HCT116 (cell line): ENCODE results near the gene HNRNPL. TPM values are rescaled to one million over a fixed set of nuclear protein-coding genes. Genes with fewer than 3 reads are reported as not detected.

Source experiments
- ATAC-seq: fragments of 200-7000 bp; cut with Tn5 transposase; 2 replicates; pipeline ENCODE4 v1.9.1; 2020; ENCODE audit warnings: mild to moderate bottlenecking, moderate library complexity
- BruUV-seq: library from RNA; stranded (reverse); fragments of 400-500 nt; replicated peaks from 2 replicates; lab custom pipeline; 2021; lab: Mats Ljungman, UMichigan
- CTCF ChIA-PET: fragments of 300-600 bp; sonication (Branson Sonifier 250); formaldehyde crosslinking; loops from one replicate; lab custom pipeline; 2021; ENCODE audit warnings: antibody characterized with exemption; lab: Charles Lee
- POLR2A ChIA-PET: fragments of 300-600, 350-600 bp; sonication (Branson Sonifier 250); formaldehyde crosslinking; loops from one replicate; lab custom pipeline; 2021; ENCODE audit warnings: antibody characterized with exemption; lab: Charles Lee
- RAD21 ChIA-PET, 2 experiments: fragments of 300-600 bp; sonication (Branson Sonifier 250); formaldehyde crosslinking; loops; one replicate each; lab custom pipeline; 2023; ENCODE audit warnings: low total read pairs in 2 of 2; ENCODE audit not compliant: uncharacterized antibody in 2 of 2, unreplicated experiment in 2 of 2, low non-redundant PET in 1 of 2; lab: Charles Lee
- DNase-seq: peaks from one replicate; pipeline ENCODE4 v3.0.0-alpha.2; 2010; ENCODE audit warnings: low read depth, low spot score
- H2AFZ ChIP-seq: fragments of 200-600 bp; shearing (Covaris generic), sonication (generic); 2 replicates; pipeline ENCODE4 v1.6.1; 2017; ENCODE audit warnings: low read depth, mixed run types, mixed read lengths, antibody characterized with exemption, low read length; ENCODE audit not compliant: poor library complexity, severe bottlenecking
- H3K27ac ChIP-seq: 2 replicates; pipeline ENCODE4 v1.5.1; 2012; ENCODE audit warnings: low read depth, low read length
- H3K27me3 ChIP-seq: fragments of 200-600 bp; sonication (generic); 2 replicates; pipeline ENCODE4 v1.6.1; 2016; ENCODE audit warnings: mixed run types, low read length, mixed read lengths; ENCODE audit not compliant: insufficient read depth
- H3K36me3 ChIP-seq, 2 experiments: fragments of 200-500 bp in 1 of 2; fragments of 200-600 bp in 1 of 2; sonication (Bioruptor generic) in 1 of 2; sonication (generic) in 1 of 2; 2 replicates each; pipeline versions ENCODE4 v1.5.1 to v1.6.1; 2014 to 2016; ENCODE audit warnings: low read length in 2 of 2, inconsistent platforms in 1 of 2, mixed read lengths in 1 of 2, mixed run types in 1 of 2; ENCODE audit not compliant: insufficient read depth in 2 of 2, control insufficient read depth in 1 of 2
- H3K4me1 ChIP-seq, 2 experiments: fragments of 200-600 bp in 1 of 2; sonication (generic) in 1 of 2; 2 replicates each; pipeline versions ENCODE4 v1.5.1 to v1.6.1; 2012 to 2017; ENCODE audit warnings: low read length in 2 of 2, inconsistent platforms in 1 of 2, mild to moderate bottlenecking in 1 of 2, mixed read lengths in 1 of 2, mixed run types in 1 of 2, moderate library complexity in 1 of 2; ENCODE audit not compliant: insufficient read depth in 2 of 2, control insufficient read depth in 1 of 2
- H3K4me2 ChIP-seq: fragments of 200-600 bp; sonication (generic); 2 replicates; pipeline ENCODE4 v1.6.1; 2017; ENCODE audit warnings: mixed run types, low read length, mixed read lengths
- H3K4me3 ChIP-seq, 2 experiments: fragments of 200-600 bp in 1 of 2; sonication (generic) in 1 of 2; replicated peaks in 1 of 2; 2 replicates each; pipeline ENCODE4 v1.5.1; 2011 to 2016; ENCODE audit warnings: low read length in 2 of 2, control low read depth in 1 of 2, low read depth in 1 of 2, mild to moderate bottlenecking in 1 of 2, mixed read lengths in 1 of 2, mixed run types in 1 of 2
- H3K79me2 ChIP-seq: fragments of 200-600 bp; sonication (generic); 2 replicates; pipeline ENCODE4 v1.6.1; 2017; ENCODE audit warnings: mild to moderate bottlenecking, mixed run types, low read length, moderate library complexity, mixed read lengths; ENCODE audit not compliant: insufficient read depth
- H3K9ac ChIP-seq: fragments of 200-600 bp; sonication (generic); 2 replicates; pipeline ENCODE4 v1.6.1; 2016; ENCODE audit warnings: low read length, mixed read lengths
- H3K9me2 ChIP-seq: fragments of 200-600 bp; sonication (generic), shearing (Covaris generic); 2 replicates; pipeline ENCODE4 v1.6.1; 2017; ENCODE audit warnings: mixed run types, mild to moderate bottlenecking, moderate library complexity; ENCODE audit not compliant: insufficient read depth
- H3K9me3 ChIP-seq, 2 experiments: fragments of 200-500 bp in 1 of 2; fragments of 200-600 bp in 1 of 2; sonication (Bioruptor generic) in 1 of 2; sonication (generic) in 1 of 2; 2 replicates each; pipeline ENCODE4 v1.6.1; 2014 to 2017; ENCODE audit warnings: low read length in 2 of 2, mixed read lengths in 2 of 2, inconsistent platforms in 1 of 2, low read depth in 1 of 2, mild to moderate bottlenecking in 1 of 2, mixed run types in 1 of 2, moderate library complexity in 1 of 2; ENCODE audit not compliant: control insufficient read depth in 1 of 2, insufficient read depth in 1 of 2
- H4K20me1 ChIP-seq: fragments of 200-600 bp; sonication (generic), shearing (Covaris generic); 2 replicates; pipeline ENCODE4 v1.6.1; 2017; ENCODE audit warnings: mixed run types, mild to moderate bottlenecking, moderate library complexity; ENCODE audit not compliant: insufficient read depth
- CBX3 ChIP-seq: IDR thresholded peaks from 2 replicates; pipeline ENCODE4 v1.6.1; 2012; ENCODE audit warnings: low read depth
- ELF1 ChIP-seq: IDR thresholded peaks from 2 replicates; pipeline ENCODE4 v1.6.1; 2012; ENCODE audit warnings: low read depth, borderline replicate concordance
- EZH2 ChIP-seq: fragments of 200-600 bp; sonication (generic); IDR thresholded peaks from 2 replicates; pipeline ENCODE4 v1.6.1; 2017; ENCODE audit warnings: antibody characterized with exemption, mixed run types
- FOSL1 ChIP-seq: IDR thresholded peaks from 2 replicates; pipeline ENCODE4 v1.6.1; 2012; ENCODE audit warnings: low read depth
- POLR2A ChIP-seq: IDR thresholded peaks from 2 replicates; pipeline ENCODE4 v1.7.0; 2011; ENCODE audit warnings: borderline replicate concordance; ENCODE audit not compliant: insufficient read depth, insufficient read length; ENCODE audit errors: extremely low read depth
- SIN3A ChIP-seq: IDR thresholded peaks from 2 replicates; pipeline ENCODE4 v1.6.1; 2012; ENCODE audit warnings: low read depth
- SP1 ChIP-seq: IDR thresholded peaks from 2 replicates; pipeline ENCODE4 v1.6.1; 2012; ENCODE audit warnings: low read depth
- SRF ChIP-seq: IDR thresholded peaks from 2 replicates; pipeline ENCODE4 v1.6.1; 2012; ENCODE audit warnings: low read depth
- YY1 ChIP-seq: IDR thresholded peaks from 2 replicates; pipeline ENCODE4 v1.6.1; 2011; ENCODE audit warnings: low read length, low read depth, moderate library complexity, mild to moderate bottlenecking; ENCODE audit not compliant: insufficient replicate concordance; ENCODE audit errors: extremely low read depth
- ZBTB33 ChIP-seq: IDR thresholded peaks from 2 replicates; pipeline ENCODE4 v1.6.1; 2011; ENCODE audit warnings: mild to moderate bottlenecking, low read length, moderate library complexity; ENCODE audit not compliant: insufficient replicate concordance; ENCODE audit errors: extremely low read depth
- ZFX ChIP-seq: fragments of 450-650 bp; IDR thresholded peaks from 2 replicates; pipeline ENCODE4 v1.6.1; 2017
- intact Hi-C: fragments of 100-400 bp; cut with micrococcal nuclease; formaldehyde crosslinking; loops from 2 replicates; pipeline ENCODE4 v1.10.0; 2022
- total RNA-seq: library from RNA; stranded (reverse); gene quantifications from one replicate; pipeline ENCODE4 v1.2.1, GENCODE V29; 2021; ENCODE audit not compliant: unreplicated experiment
- TF ChIP-seq, protein P1 (sequence below): IDR thresholded peaks from 2 replicates; pipeline ENCODE4 v1.6.1; 2012; ENCODE audit warnings: low read depth

HNRNPL gene
- total RNA-seq, 1 experiment from 2014 or later, result 551 TPM

- Histone ChIP-seq H3K36me3 (no peaks in the 10 kb centered on the region), H3K27ac (no peak overlapping the region), H3K4me2 (no peak overlapping the region), H3K4me3 (no peak overlapping the region), H3K27me3 (no peaks in the 10 kb centered on the region), H3K4me1 (peaks cover 5 to 10% of the 10 kb centered on the region in 2 experiments), H3K79me2 (no peaks in the 10 kb centered on the region), H3K9me3 (no peaks in the 10 kb centered on the region), H3K9me2 (no peaks in the 10 kb centered on the region), H4K20me1 (no peaks in the 10 kb centered on the region), H3K9ac (no peak overlapping the region), H2AFZ (no peak overlapping the region)
- RAD21 ChIA-PET, result no interaction called here
- BruUV-seq, result no TSS peak
- DNase-seq, result no peak
- no peak for TF ChIP-seq FOSL1
- TF ChIP-seq CBX3, result no peak
- POLR2A ChIA-PET, result no interaction called here
- intact Hi-C loops, result no loop called here
- ATAC-seq, result no peak
- CTCF ChIA-PET, result no interaction called here
Measured at GRCh38 chr19:38883286-38883685, 33.5 kb upstream of the HNRNPL start.

DNA sequence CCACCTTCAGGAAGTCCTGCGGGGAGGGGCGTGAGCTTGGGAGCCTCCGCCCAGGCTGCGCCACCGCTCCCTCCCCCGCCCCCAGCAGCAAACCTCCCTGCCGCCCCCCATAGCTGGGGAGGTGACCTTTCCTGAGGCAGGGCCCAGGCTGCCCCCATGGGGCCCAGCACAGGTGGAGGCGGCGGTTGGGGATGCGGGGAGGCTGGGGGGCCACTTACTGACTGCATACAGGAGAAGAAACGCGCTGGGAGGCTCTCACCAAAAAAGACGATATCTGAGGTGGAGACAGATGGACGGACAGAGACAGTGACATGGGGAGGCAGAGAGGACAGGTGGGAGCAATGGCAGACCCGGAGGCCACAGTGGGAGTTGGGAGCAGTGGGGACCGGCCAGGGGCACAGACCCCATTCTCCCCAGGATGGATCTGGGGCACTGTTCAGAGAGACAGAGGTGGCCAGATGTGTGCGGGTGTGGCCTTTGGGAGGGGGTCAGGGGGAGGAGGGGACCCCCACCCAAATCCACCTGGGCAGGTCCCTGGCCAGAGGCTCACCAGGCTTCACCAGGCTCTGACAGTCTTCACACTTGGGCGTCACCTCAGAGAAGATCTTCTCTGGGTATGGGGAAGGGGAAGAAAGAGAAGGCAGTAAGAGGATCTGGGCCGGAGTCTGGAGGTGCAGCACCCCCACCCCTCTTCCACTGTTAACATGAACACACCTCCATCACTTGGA is 31.3 kb upstream of the HNRNPL start:
- Histone ChIP-seq H3K27ac (no peak overlapping the region), H2AFZ (no peak overlapping the region), H3K4me2 (no peak overlapping the region), H3K27me3 (no peaks in the 10 kb centered on the region), H4K20me1 (no peaks in the 10 kb centered on the region), H3K9me2 (no peaks in the 10 kb centered on the region), H3K4me3 (no peak overlapping the region), H3K36me3 (no peaks in the 10 kb centered on the region), H3K9me3 (no peaks in the 10 kb centered on the region), H3K4me1 (peaks cover 12 to 16% of the 10 kb centered on the region in 2 experiments; a peak in 3 of 4 replicates), H3K79me2 (no peaks in the 10 kb centered on the region), H3K9ac (no peak overlapping the region)
- BruUV-seq, result no TSS peak
- ATAC-seq (no peak), DNase-seq (no peak)
- RAD21 ChIA-PET, result no interaction called here
- POLR2A ChIA-PET, result no interaction called here
- intact Hi-C loops, result no loop called here
- CTCF ChIA-PET, result no interaction called here
- TF ChIP-seq SIN3A (no peak), ZBTB33 (no peak), CBX3 (no peak), EZH2 (no peak), POLR2A (no peak), YY1 (no peak), ELF1 (no peak), SRF (no peak), ZFX (no peak), SP1 (no peak)
- TF ChIP-seq, protein P1, sequence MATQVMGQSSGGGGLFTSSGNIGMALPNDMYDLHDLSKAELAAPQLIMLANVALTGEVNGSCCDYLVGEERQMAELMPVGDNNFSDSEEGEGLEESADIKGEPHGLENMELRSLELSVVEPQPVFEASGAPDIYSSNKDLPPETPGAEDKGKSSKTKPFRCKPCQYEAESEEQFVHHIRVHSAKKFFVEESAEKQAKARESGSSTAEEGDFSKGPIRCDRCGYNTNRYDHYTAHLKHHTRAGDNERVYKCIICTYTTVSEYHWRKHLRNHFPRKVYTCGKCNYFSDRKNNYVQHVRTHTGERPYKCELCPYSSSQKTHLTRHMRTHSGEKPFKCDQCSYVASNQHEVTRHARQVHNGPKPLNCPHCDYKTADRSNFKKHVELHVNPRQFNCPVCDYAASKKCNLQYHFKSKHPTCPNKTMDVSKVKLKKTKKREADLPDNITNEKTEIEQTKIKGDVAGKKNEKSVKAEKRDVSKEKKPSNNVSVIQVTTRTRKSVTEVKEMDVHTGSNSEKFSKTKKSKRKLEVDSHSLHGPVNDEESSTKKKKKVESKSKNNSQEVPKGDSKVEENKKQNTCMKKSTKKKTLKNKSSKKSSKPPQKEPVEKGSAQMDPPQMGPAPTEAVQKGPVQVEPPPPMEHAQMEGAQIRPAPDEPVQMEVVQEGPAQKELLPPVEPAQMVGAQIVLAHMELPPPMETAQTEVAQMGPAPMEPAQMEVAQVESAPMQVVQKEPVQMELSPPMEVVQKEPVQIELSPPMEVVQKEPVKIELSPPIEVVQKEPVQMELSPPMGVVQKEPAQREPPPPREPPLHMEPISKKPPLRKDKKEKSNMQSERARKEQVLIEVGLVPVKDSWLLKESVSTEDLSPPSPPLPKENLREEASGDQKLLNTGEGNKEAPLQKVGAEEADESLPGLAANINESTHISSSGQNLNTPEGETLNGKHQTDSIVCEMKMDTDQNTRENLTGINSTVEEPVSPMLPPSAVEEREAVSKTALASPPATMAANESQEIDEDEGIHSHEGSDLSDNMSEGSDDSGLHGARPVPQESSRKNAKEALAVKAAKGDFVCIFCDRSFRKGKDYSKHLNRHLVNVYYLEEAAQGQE, result no peak
